Panc1 (cell line): ENCODE data around the gene RBM47.

Experiments
- SIN3A ChIP-seq: IDR thresholded peaks from 2 replicates; pipeline ENCODE4 v1.6.1; 2012; ENCODE audit warnings: low read depth, mild to moderate bottlenecking, low read length, moderate library complexity, borderline replicate concordance; ENCODE audit not compliant: insufficient read depth
- TF ChIP-seq, protein P1 (sequence below): fragments of 450-650 bp; IDR thresholded peaks from 2 replicates; pipeline ENCODE4 v1.5.1; 2017; ENCODE audit warnings: mild to moderate bottlenecking
- TF ChIP-seq, protein P2 (sequence below), 2 experiments: IDR thresholded peaks; 2 replicates each; pipeline ENCODE4 v1.6.1; 2011 to 2012; ENCODE audit warnings: low read depth in 2 of 2, control low read depth in 1 of 2, low read length in 1 of 2, mild to moderate bottlenecking in 1 of 2, moderate library complexity in 1 of 2; ENCODE audit not compliant: insufficient read depth in 1 of 2

DNA sequence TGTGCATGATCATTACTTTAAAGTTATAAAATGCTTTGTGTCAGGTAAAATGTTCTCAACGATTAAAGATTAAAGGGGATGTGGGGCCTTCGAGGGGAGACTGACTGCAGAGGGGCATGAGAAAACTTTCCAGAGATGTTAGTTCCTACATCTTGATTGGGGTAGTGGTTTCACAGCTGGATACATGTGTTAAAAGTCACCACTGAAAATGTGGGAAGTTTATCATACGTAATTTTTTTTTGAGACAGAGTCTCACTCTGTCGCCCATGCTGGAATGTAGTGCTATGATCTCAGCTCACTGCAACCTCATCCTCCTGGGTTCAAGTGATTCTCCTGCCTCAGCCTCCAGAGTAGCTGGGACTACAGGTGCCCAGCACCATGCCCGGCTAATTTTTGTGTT is 79.5 kb downstream of the RBM47 start:
- TF ChIP-seq, protein P1, sequence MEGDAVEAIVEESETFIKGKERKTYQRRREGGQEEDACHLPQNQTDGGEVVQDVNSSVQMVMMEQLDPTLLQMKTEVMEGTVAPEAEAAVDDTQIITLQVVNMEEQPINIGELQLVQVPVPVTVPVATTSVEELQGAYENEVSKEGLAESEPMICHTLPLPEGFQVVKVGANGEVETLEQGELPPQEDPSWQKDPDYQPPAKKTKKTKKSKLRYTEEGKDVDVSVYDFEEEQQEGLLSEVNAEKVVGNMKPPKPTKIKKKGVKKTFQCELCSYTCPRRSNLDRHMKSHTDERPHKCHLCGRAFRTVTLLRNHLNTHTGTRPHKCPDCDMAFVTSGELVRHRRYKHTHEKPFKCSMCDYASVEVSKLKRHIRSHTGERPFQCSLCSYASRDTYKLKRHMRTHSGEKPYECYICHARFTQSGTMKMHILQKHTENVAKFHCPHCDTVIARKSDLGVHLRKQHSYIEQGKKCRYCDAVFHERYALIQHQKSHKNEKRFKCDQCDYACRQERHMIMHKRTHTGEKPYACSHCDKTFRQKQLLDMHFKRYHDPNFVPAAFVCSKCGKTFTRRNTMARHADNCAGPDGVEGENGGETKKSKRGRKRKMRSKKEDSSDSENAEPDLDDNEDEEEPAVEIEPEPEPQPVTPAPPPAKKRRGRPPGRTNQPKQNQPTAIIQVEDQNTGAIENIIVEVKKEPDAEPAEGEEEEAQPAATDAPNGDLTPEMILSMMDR = no peak
- no peak for TF ChIP-seq SIN3A
- TF ChIP-seq, protein P2, sequence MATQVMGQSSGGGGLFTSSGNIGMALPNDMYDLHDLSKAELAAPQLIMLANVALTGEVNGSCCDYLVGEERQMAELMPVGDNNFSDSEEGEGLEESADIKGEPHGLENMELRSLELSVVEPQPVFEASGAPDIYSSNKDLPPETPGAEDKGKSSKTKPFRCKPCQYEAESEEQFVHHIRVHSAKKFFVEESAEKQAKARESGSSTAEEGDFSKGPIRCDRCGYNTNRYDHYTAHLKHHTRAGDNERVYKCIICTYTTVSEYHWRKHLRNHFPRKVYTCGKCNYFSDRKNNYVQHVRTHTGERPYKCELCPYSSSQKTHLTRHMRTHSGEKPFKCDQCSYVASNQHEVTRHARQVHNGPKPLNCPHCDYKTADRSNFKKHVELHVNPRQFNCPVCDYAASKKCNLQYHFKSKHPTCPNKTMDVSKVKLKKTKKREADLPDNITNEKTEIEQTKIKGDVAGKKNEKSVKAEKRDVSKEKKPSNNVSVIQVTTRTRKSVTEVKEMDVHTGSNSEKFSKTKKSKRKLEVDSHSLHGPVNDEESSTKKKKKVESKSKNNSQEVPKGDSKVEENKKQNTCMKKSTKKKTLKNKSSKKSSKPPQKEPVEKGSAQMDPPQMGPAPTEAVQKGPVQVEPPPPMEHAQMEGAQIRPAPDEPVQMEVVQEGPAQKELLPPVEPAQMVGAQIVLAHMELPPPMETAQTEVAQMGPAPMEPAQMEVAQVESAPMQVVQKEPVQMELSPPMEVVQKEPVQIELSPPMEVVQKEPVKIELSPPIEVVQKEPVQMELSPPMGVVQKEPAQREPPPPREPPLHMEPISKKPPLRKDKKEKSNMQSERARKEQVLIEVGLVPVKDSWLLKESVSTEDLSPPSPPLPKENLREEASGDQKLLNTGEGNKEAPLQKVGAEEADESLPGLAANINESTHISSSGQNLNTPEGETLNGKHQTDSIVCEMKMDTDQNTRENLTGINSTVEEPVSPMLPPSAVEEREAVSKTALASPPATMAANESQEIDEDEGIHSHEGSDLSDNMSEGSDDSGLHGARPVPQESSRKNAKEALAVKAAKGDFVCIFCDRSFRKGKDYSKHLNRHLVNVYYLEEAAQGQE (IDR thresholded peaks at IDR 0.05; ENCODE audit: insufficient read depth in 1 of 2, low read depth in 2 of 2, low read length in 1 of 2) = no peak
